GM12878 (cell line): ENCODE measurements around the gene CDC42BPA. TPM values are rescaled to one million over a fixed set of nuclear protein-coding genes. Genes with fewer than 3 reads are reported as not detected.

ENCODE experiments used
- ATAC-seq: fragments of 200-7000 bp; cut with Tn5 transposase; 3 replicates; pipeline ENCODE4 v1.9.1; 2020; ENCODE audit warnings: mild to moderate bottlenecking, moderate library complexity
- BruUV-seq: library from RNA; stranded (reverse); fragments of 400-500 nt; replicated peaks from 2 replicates; lab custom pipeline; 2021; lab: Mats Ljungman, UMichigan
- CTCF ChIA-PET: fragments of 300-600 bp; sonication (Branson Sonifier 250); formaldehyde crosslinking; extraction: SDS; loops from one replicate; lab custom pipeline; 2021; ENCODE audit warnings: inconsistent platforms; lab: Yijun Ruan, JAX
- POLR2A ChIA-PET: fragments of 350-600 bp; formaldehyde crosslinking; extraction: SDS; loops from one replicate; lab custom pipeline; 2021; ENCODE audit warnings: inconsistent platforms; lab: Charles Lee
- RAD21 ChIA-PET: fragments of 300-600 bp; sonication (Branson Sonifier 250); formaldehyde crosslinking; loops from one replicate; lab custom pipeline; 2023; ENCODE audit warnings: antibody characterized with exemption; ENCODE audit not compliant: unreplicated experiment; lab: Charles Lee
- SMC1A ChIA-PET: fragments of 300-600 bp; sonication (Branson Sonifier 250); formaldehyde crosslinking; loops from one replicate; lab custom pipeline; 2023; ENCODE audit not compliant: unreplicated experiment, uncharacterized antibody; lab: Charles Lee
- DNase-seq: peaks from one replicate; pipeline ENCODE4 v3.0.0-alpha.2; 2011; ENCODE audit warnings: low read depth, low spot score
- FAIRE-seq: peaks from 3 replicates; lab custom pipeline; 2011; peaks lifted over from hg19 to GRCh38; lab: Jason Lieb, UNC
- H2AFZ ChIP-seq: 2 replicates; pipeline ENCODE4 v1.6.0; 2011; ENCODE audit warnings: low read depth, low read length, control low read depth; ENCODE audit not compliant: control insufficient read depth
- H3K27ac ChIP-seq: 2 replicates; pipeline ENCODE4 v1.5.1; 2011; ENCODE audit warnings: control low read depth; ENCODE audit not compliant: control insufficient read depth, insufficient read depth
- H3K27me3 ChIP-seq, 2 experiments: replicated peaks in 1 of 2; 2 replicates each; pipeline versions ENCODE4 v1.6.0 to v1.6.1; 2011; ENCODE audit warnings: low read length in 1 of 2; ENCODE audit not compliant: control insufficient read depth in 2 of 2, insufficient read depth in 2 of 2
- H3K36me3 ChIP-seq, 2 experiments: 2 replicates each; pipeline ENCODE4 v1.5.1; 2011; ENCODE audit warnings: low read length in 1 of 2; ENCODE audit not compliant: control insufficient read depth in 2 of 2, insufficient read depth in 2 of 2
- H3K4me1 ChIP-seq: 2 replicates; pipeline ENCODE4 v1.6.1; 2011; ENCODE audit warnings: mild to moderate bottlenecking, low read length, moderate library complexity, mixed read lengths; ENCODE audit not compliant: control insufficient read depth, insufficient read depth
- H3K4me2 ChIP-seq: 2 replicates; pipeline ENCODE4 v1.6.0; 2011; ENCODE audit warnings: control low read depth; ENCODE audit not compliant: control insufficient read depth, insufficient read depth
- H3K4me3 ChIP-seq: fragments of 200-600 bp; sonication (generic); 2 replicates; pipeline ENCODE4 v1.5.1; 2016
- H3K79me2 ChIP-seq: 2 replicates; pipeline ENCODE4 v1.6.0; 2011; ENCODE audit warnings: low read length; ENCODE audit not compliant: control insufficient read depth, insufficient read depth
- H3K9ac ChIP-seq: 2 replicates; pipeline ENCODE4 v1.8.0; 2011; ENCODE audit warnings: low read length, control low read depth, mixed read lengths; ENCODE audit not compliant: control insufficient read depth, insufficient read depth
- H3K9me3 ChIP-seq: replicated peaks from 3 replicates; pipeline ENCODE4 v1.5.1; 2011; ENCODE audit warnings: mild to moderate bottlenecking, low read length; ENCODE audit not compliant: control insufficient read depth, insufficient read depth
- H4K20me1 ChIP-seq: 2 replicates; pipeline ENCODE4 v1.6.0; 2011; ENCODE audit not compliant: control insufficient read depth, insufficient read depth
- BMI1 ChIP-seq: fragments of 450-650 bp; IDR thresholded peaks from 2 replicates; pipeline ENCODE4 v1.6.1; 2016; ENCODE audit warnings: mild to moderate bottlenecking, moderate library complexity, borderline replicate concordance
- KDM1A ChIP-seq: fragments of 200-600 bp; sonication (generic); IDR thresholded peaks from 2 replicates; pipeline ENCODE4 v1.6.1; 2016; ENCODE audit warnings: borderline replicate concordance
- MAX ChIP-seq: IDR thresholded peaks from 2 replicates; pipeline ENCODE4 v1.6.1; 2012; ENCODE audit warnings: low read depth, low read length, improper control_type of control experiment
- NFXL1 ChIP-seq: fragments of 450-650 bp; IDR thresholded peaks from 2 replicates; pipeline ENCODE4 v1.6.1; 2017; ENCODE audit warnings: antibody characterized with exemption, mild to moderate bottlenecking, borderline replicate concordance
- NKRF ChIP-seq: fragments of 450-650 bp; conservative IDR thresholded peaks from 2 replicates; pipeline ENCODE4 v1.6.1; 2017; ENCODE audit warnings: mild to moderate bottlenecking, moderate library complexity
- PBX3 ChIP-seq: IDR thresholded peaks from 2 replicates; pipeline ENCODE4 v1.6.1; 2011; ENCODE audit warnings: mild to moderate bottlenecking, low read depth, low read length, moderate library complexity; ENCODE audit not compliant: insufficient replicate concordance
- REST ChIP-seq: IDR thresholded peaks from 2 replicates; pipeline ENCODE4 v1.6.1; 2012; ENCODE audit warnings: mild to moderate bottlenecking, low read depth, low read length
- RUNX3 ChIP-seq: IDR thresholded peaks from 2 replicates; pipeline ENCODE4 v1.6.1; 2012; ENCODE audit warnings: low read length, inconsistent platforms
- SIN3A ChIP-seq: IDR thresholded peaks from 2 replicates; pipeline ENCODE4 v1.6.1; 2012; ENCODE audit warnings: low read depth, low read length, improper control_type of control experiment
- SUZ12 ChIP-seq: fragments of 200-600 bp; sonication (generic); IDR thresholded peaks from one replicate; pipeline ENCODE4 v1.6.1; 2018; ENCODE audit warnings: antibody characterized with exemption, mild to moderate bottlenecking; ENCODE audit not compliant: unreplicated experiment
- TAF1 ChIP-seq: IDR thresholded peaks from 2 replicates; pipeline ENCODE4 v1.6.1; 2011; ENCODE audit warnings: mild to moderate bottlenecking, low read depth, low read length, borderline replicate concordance
- TARDBP ChIP-seq: IDR thresholded peaks from 2 replicates; pipeline ENCODE4 v1.6.1; 2016; ENCODE audit warnings: borderline replicate concordance
- TCF3 ChIP-seq: IDR thresholded peaks from 2 replicates; pipeline ENCODE4 v1.6.1; 2012; ENCODE audit warnings: low read depth, mild to moderate bottlenecking, low read length, borderline replicate concordance; ENCODE audit not compliant: insufficient read depth
- ZNF24 ChIP-seq: fragments of 450-650 bp; IDR thresholded peaks from 2 replicates; pipeline ENCODE4 v1.6.1; 2017; ENCODE audit warnings: antibody characterized with exemption, mild to moderate bottlenecking
- WGBS: methylation state at CpG from one replicate; pipeline ENCODE4 v1.1.6; 2016; ENCODE audit warnings: low lambda C conversion rate; ENCODE audit not compliant: insufficient replicate concordance, insufficient coverage; ENCODE audit errors: missing lambda C conversion rate; 5-methylcytosine and 5-hydroxymethylcytosine counted together
- in situ Hi-C: fragments of 300-500 bp; cut with MboI; formaldehyde crosslinking; loops from 9 replicates; pipeline ENCODE4 v1.14.3; 2018; ENCODE audit warnings: mixed read lengths
- intact Hi-C: fragments of 100-400 bp; cut with micrococcal nuclease; formaldehyde crosslinking; loops from one replicate; pipeline ENCODE4 v1.14.2; 2022; ENCODE audit not compliant: unreplicated experiment
- polyA plus RNA-seq, 11 experiments: library from polyadenylated mRNA; depleted of rRNA in 4 of 11; unstranded in 6 of 11; stranded (reverse) in 5 of 11; fragments of >200 nt; fragmentation: Nextera tagmentation in 4 of 11; fragmentation: Illumina TruSeq in 1 of 11; extraction: Ambion mirVana in 4 of 11; extraction: Trizol in 1 of 11; gene quantifications; 1 replicate in 1 of 11; 2 replicates in 10 of 11; pipeline versions ENCODE4 v1.2.1 to v1.2.3, GENCODE V29; 2011 to 2016; ENCODE audit warnings: inconsistent platforms in 2 of 11, missing spikeins in 2 of 11, low read depth in 1 of 11
- total RNA-seq, 4 experiments: library from RNA; depleted of rRNA in 3 of 4; stranded (reverse); fragments of >200 nt in 3 of 4; fragmentation: Illumina TruSeq in 1 of 4; extraction: Trizol in 1 of 4; gene quantifications; 2 replicates each; pipeline versions ENCODE4 v1.2.1 to v1.2.3, GENCODE V29; 2013 to 2021
- TF ChIP-seq, protein P1 (sequence below): IDR thresholded peaks from 2 replicates; pipeline ENCODE4 v1.6.1; 2012; ENCODE audit warnings: low read length, inconsistent platforms

CDC42BPA gene
- total and polyA plus RNA-seq, 10 of the 15 experiments (the other 5 are each of a cell fraction or from before 2014, with no cell fraction given): 0.02 to 0.52 (median 0.10) TPM

DNA sequence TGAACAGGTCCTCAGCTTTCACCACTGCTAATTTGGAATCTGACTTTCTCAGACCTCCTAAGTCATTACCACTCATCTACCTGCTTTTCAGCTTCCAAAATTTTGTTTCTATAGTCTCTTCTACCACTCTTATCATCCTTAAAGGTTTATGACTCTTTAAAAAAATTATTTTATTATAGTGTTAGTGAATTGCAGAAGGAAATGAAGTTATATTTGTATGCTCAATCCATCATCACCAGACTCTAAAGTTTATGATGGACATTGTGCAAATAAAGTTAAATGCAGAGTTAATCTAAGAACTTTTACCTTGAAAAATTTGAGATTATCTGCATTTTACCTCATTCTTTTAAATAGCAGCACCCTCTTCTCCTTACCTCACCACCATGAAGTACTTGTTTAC, 14.6 kb downstream of the CDC42BPA start (continued):
- TF ChIP-seq NKRF (no peak), TARDBP (no peak), SIN3A (no peak), REST (no peak), KDM1A (no peak), RUNX3 (no peak)

DNA sequence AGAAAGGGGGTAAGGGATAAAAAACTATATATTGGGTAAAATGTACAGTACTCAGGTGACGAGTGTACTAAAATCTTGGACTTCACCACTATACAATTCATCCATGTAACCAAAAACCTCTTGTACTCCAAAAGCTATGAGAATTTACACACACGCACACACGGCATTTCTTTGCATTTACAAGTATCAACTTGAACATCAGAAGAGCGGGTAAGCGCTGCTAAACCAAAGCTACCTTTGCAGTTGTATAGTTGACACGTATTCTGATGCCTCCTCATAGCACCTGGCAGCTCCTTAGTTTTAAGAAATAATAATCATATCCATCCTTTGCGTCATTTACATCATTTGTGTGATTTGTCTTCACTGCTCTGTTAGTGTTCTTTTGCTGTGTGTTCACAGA, 17.6 kb downstream of the CDC42BPA start:
- no peak for FAIRE-seq
- Histone ChIP-seq H3K9me3 (no peaks in the 10 kb centered on the region), H3K27ac (no peak overlapping the region), H3K36me3 (no peaks in the 10 kb centered on the region), H4K20me1 (no peaks in the 10 kb centered on the region), H3K27me3 (no peaks in the 10 kb centered on the region), H3K9ac (no peak overlapping the region), H2AFZ (no peak overlapping the region), H3K79me2 (no peaks in the 10 kb centered on the region), H3K4me3 (no peak overlapping the region), H3K4me1 (no peaks in the 10 kb centered on the region), H3K4me2 (no peak overlapping the region)
- CTCF ChIA-PET: interaction anchor here (0.7 kb wide), 1 partner anchor 79 kb away, joined by 3 read pairs; no protein-coding TSS in a partner anchor
- no peak for ATAC-seq
- POLR2A ChIA-PET: no interaction called here
- SMC1A ChIA-PET: no interaction called here
- BruUV-seq: no TSS peak
- in situ Hi-C loops: no loop called here
- intact Hi-C loops: no loop called here
- 52% methylated on average over 7 of the region's 7 CpGs for WGBS
- RAD21 ChIA-PET: no interaction called here
- no peak for DNase-seq
- TF ChIP-seq PBX3: no peak
- TF ChIP-seq BMI1: no peak
- TF ChIP-seq TAF1: no peak
- no peak for TF ChIP-seq SUZ12
- no peak for TF ChIP-seq TCF3
- TF ChIP-seq MAX: no peak
- TF ChIP-seq ZNF24: no peak
- TF ChIP-seq, protein P1, sequence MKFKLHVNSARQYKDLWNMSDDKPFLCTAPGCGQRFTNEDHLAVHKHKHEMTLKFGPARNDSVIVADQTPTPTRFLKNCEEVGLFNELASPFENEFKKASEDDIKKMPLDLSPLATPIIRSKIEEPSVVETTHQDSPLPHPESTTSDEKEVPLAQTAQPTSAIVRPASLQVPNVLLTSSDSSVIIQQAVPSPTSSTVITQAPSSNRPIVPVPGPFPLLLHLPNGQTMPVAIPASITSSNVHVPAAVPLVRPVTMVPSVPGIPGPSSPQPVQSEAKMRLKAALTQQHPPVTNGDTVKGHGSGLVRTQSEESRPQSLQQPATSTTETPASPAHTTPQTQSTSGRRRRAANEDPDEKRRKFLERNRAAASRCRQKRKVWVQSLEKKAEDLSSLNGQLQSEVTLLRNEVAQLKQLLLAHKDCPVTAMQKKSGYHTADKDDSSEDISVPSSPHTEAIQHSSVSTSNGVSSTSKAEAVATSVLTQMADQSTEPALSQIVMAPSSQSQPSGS: no peak
- TF ChIP-seq NFXL1: no peak
